Heart right ventricle (tissue), 16 donors: ENCODE data around the gene TMEM259. TPM values are rescaled to one million over a fixed set of nuclear protein-coding genes. Genes with fewer than 3 reads are reported as not detected.
"Not testable (repeated sequence)": the region's sequence is repeated elsewhere in the genome, so short reads cannot be mapped to it uniquely, and the experiment has no call there.

Experiments
- ATAC-seq, 8 donors: fragments of 200-7000 bp; cut with Tn5 transposase; one replicate each; pipeline ENCODE4 v1.9.1; 2020; ENCODE audit warnings: mild to moderate bottlenecking in 8 of 8, moderate library complexity in 8 of 8, moderate number of reproducible peaks in 1 of 8
- DNase-seq, 2 donors: peaks; one replicate each; pipeline ENCODE4 v3.0.0-alpha.2; 2020
- H3K27ac ChIP-seq, 10 donors: fragments of 200-600 bp; sonication (generic) in 2 of 10; one replicate each; pipeline versions ENCODE4 v1.5.0 to v1.8.0; 2020 to 2022; ENCODE audit warnings: mild to moderate bottlenecking in 3 of 10
- H3K27me3 ChIP-seq, 7 donors: fragments of 200-600 bp; one replicate each; pipeline ENCODE4 v1.8.0; 2021 to 2022; ENCODE audit warnings: mild to moderate bottlenecking in 2 of 7
- H3K36me3 ChIP-seq, 9 donors: fragments of 200-600 bp; sonication (generic) in 1 of 9; one replicate each; pipeline versions ENCODE4 v1.5.0 to v1.8.0; 2020 to 2022; ENCODE audit warnings: mild to moderate bottlenecking in 2 of 9
- H3K4me1 ChIP-seq, 9 donors: fragments of 200-600 bp; sonication (generic) in 1 of 9; one replicate each; pipeline versions ENCODE4 v1.5.0 to v1.8.0; 2020 to 2022; ENCODE audit warnings: mild to moderate bottlenecking in 4 of 9
- H3K4me3 ChIP-seq, 10 donors: fragments of 200-600 bp; sonication (generic) in 2 of 10; one replicate each; pipeline versions ENCODE4 v1.5.0 to v1.8.0; 2020 to 2022; ENCODE audit warnings: mild to moderate bottlenecking in 7 of 10, moderate library complexity in 2 of 10
- H3K9me3 ChIP-seq, 11 donors: fragments of 200-600 bp in 10 of 11; sonication (generic) in 2 of 11; one replicate each; pipeline versions ENCODE4 v1.5.0 to v1.8.0; 2013 to 2022; ENCODE audit warnings: mild to moderate bottlenecking in 2 of 11, control low read depth in 1 of 11, moderate library complexity in 1 of 11
- CTCF ChIP-seq, 9 donors: fragments of 200-600 bp; sonication (generic) in 2 of 9; IDR thresholded peaks; one replicate each; pipeline versions ENCODE4 v1.5.0 to v1.8.0; 2021 to 2022; ENCODE audit warnings: antibody characterized with exemption in 9 of 9, mild to moderate bottlenecking in 5 of 9, moderate library complexity in 1 of 9
- WGBS, 2 donors: extraction: QIAGEN DNeasy Blood & Tissue Kit; methylation state at CpG; one replicate each; pipeline ENCODE4 v1.1.7; 2013; ENCODE audit warnings: inconsistent platforms in 1 of 2; 5-methylcytosine and 5-hydroxymethylcytosine counted together
- intact Hi-C, 10 donors: fragments of 100-400 bp; cut with DNase I; formaldehyde crosslinking; loops; one replicate each; pipeline versions ENCODE4 v1.11.1 to v1.14.2; 2022
- polyA plus RNA-seq, 2 donors: library from polyadenylated mRNA; stranded (reverse); fragments of 200-250 nt; gene quantifications; one replicate each; pipeline ENCODE4 v1.2.3, GENCODE V29; 2013
- total RNA-seq, 10 donors: library from RNA; stranded (reverse); fragmentation: NEBNext Ultra II Directional in 3 of 10; extraction: Animal tissue kit (Norgen Biotek cat#: 25700) in 3 of 10; gene quantifications; one replicate each; pipeline versions ENCODE4 v1.2.1 to v1.2.4, GENCODE V29; 2021 to 2023
- donor health status: Arrhythmogenic right ventricular cardiomyopathy.
- donor health status: ischemic (EF 13 %, LVEDD 7.1; RV severe dilation, severe dysfunction).
- donor health status: healthy with polysubstance abuse.
- donor health status: DM: no; HTN: yes; CAD: no.
- donor health status: DM: no; HTN: no; CAD: no.
- donor health status: ischemic (EF 25% LVEDD 6.9; RV normal size, moderate dysfunction).
- donor health status: ischemic (EF 25% LVEDD 5.7; RV mildly dilated, moderate dysfunction).
- donor health status: healthy.
- donor health status: DM: yes; HTN: yes; CAD: no.
- donor health status: Ischemic cardiomyopathy.
- donor health status: ischemic (EF 35%, LVEDD 5.7; RV mildly dilated, moderate dysfunction).
- donor health status: nonischemic (EF 11% LVEDD 7.7; RV severe dilation, severe dysfunction).
- donor health status: DM: yes; HTN: yes; CAD: no.
- donor health status: PGD.
- donor health status: ischemic (EF 29% LVEDD 5.4; RV normal size, mild dysfunction).
- donor health status: nonischemic (EF 23%, LVEDD 6.1; RV moderate dilation, normal function).

TMEM259 gene
- total and polyA plus RNA-seq, 12 donors = 94.3 to 289 (median 114) TPM

DNA sequence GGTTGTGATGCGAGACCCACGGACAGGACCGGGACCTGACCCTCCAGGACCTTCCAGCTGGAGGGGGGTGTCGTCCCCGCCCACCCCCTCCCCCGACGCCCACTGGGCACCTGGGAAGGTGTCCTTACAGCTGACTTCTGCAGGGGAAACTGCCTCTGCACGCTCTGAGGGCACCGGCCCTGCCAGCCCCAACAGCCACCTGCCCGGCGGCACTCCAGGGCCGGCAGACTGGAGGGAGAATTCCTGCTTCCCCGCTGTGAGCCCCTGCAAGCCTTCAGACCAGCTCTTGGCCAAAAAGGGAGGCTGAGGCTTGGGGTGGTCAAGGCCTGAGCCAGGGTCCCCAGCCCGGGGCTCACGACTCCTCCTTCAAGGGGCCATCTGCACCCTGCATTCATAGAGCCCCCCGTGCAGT is 6.7 kb upstream of the TMEM259 start:
- Histone ChIP-seq H3K4me3 (peak overlapping the region; percentile 63 to 97 (median 90)), H3K4me1 (peaks cover 12 to 46% (median 34%) of the 10 kb centered on the region in 9 donors), H3K27me3 (no peaks in the 10 kb centered on the region), H3K36me3 (peaks cover 0 to 33% (median 7%) of the 10 kb centered on the region in 9 donors), H3K9me3 (no peaks in the 10 kb centered on the region), H3K27ac (peak overlapping the region; percentile 50 to 99 (median 97))
- DNase-seq = peak in 1 of 2 donors; percentile 22
- TF ChIP-seq CTCF (IDR thresholded peaks at IDR 0.05) = no peak
- ATAC-seq = peak in 5 of 8 donors; percentile 4 to 13 (median 5)
- 4 to 7% methylated on average over 15 to 16 of the region's 16 CpGs for WGBS, 2 donors
- intact Hi-C loops = loop anchor here in 1 of 10 donors (5.0 kb wide), 1 partner anchor 75 kb away; the partner anchor contains the start of gene GPX4

- H3K4me1 ChIP-seq = peaks cover 12 to 53% (median 41%) of the 10 kb centered on the region in 9 donors
- intact Hi-C loops = loop anchor here in 1 of 10 donors (5.0 kb wide), 1 partner anchor 75 kb away; the partner anchor contains the start of gene GPX4
- no peak for DNase-seq
These were observed 6.1 kb upstream of the TMEM259 start for GRCh38 chr19:1026783-1027649.

GRCh38 chr19:1025960-1026782 is 5.2 kb upstream of the TMEM259 start, which contains the start of gene CNN2:
CNN2 (plus strand) TSS chr19:1026608; CDS start chr19:1026662, 54 bp downstream.
- intact Hi-C loops = loop anchor here in 1 of 10 donors (5.0 kb wide), 1 partner anchor 76 kb away; the partner anchor contains the start of gene GPX4
- Histone ChIP-seq H3K4me3 (peak within 1 kb of the TSS; percentile 63 to 97 (median 90)), H3K4me1 (peaks cover 14 to 61% (median 45%) of the 10 kb centered on the region in 9 donors), H3K36me3 (peaks cover 0 to 18% (median 0%) of the 10 kb centered on the region in 9 donors), H3K27ac (peak within 1 kb of the TSS; percentile 86 to 99 (median 97)), H3K27me3 (no peaks in the 10 kb centered on the region), H3K9me3 (no peaks in the 10 kb centered on the region)
- 5% methylated on average over 63 of the region's 63 CpGs for WGBS, 2 donors
- ATAC-seq = peak; percentile 55 to 89 (median 77)
- DNase-seq = peak; percentile 78 to 82
- no peak for TF ChIP-seq CTCF (IDR thresholded peaks at IDR 0.05)

More at GRCh38 chr19:1026783-1027649, 6.1 kb upstream of the TMEM259 start:
- no peaks in the 10 kb centered on the region for H3K9me3 ChIP-seq
- H3K27me3 ChIP-seq = no peaks in the 10 kb centered on the region
- TF ChIP-seq CTCF (IDR thresholded peaks at IDR 0.05) = no peak
- WGBS, 2 donors = 1 to 3% methylated on average over 35 to 36 of the region's 36 CpGs
- peak overlapping the region; percentile 63 to 97 (median 90) for H3K4me3 ChIP-seq
- ATAC-seq = peak in 7 of 8 donors; percentile 0 to 15 (median 9)
- peaks cover 0 to 27% (median 2%) of the 10 kb centered on the region in 9 donors for H3K36me3 ChIP-seq
- peak overlapping the region; percentile 86 to 99 (median 97) for H3K27ac ChIP-seq

GRCh38 chr19:1025080-1025479 is 4.2 kb upstream of the TMEM259 start:
- not testable (repeated sequence) for H3K9me3 ChIP-seq, ATAC-seq, H3K4me3 ChIP-seq, DNase-seq, H3K36me3 ChIP-seq, H3K27me3 ChIP-seq
- Histone ChIP-seq H3K27ac (peak overlapping the region in 4 of 10 donors; percentile 95 to 99 (median 98)), H3K4me1 (peaks cover 14 to 62% (median 45%) of the 10 kb centered on the region in 9 donors)
- intact Hi-C loops = loop anchor here in 1 of 10 donors (5.0 kb wide), 1 partner anchor 77 kb away; the partner anchor contains the start of gene GPX4
- 93 to 95% methylated on average over 6 of the region's 6 CpGs for WGBS, 2 donors

DNA sequence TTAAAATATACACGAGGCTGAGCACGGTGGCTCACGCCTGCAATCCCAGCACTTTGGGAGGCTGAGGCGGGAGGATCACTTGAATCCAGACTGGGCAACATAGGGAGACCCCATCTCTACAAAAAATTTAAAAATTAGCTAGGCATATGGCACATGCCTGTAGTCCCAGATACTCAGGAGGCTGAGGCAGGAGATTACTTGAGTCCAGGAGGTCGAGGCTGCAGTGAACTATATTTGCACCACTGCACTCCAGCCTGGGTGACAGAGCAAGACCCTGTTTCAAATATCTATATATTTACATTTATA is 2.9 kb upstream of the TMEM259 start:
- not testable (repeated sequence) for H3K36me3 ChIP-seq, ATAC-seq, H3K27me3 ChIP-seq, DNase-seq, H3K9me3 ChIP-seq, H3K4me3 ChIP-seq
- intact Hi-C loops = loop anchor here in 4 of 10 donors (5.0 kb wide), 2 partner anchors 73 to 78 kb away; partner anchors contain the start of genes GPX4 (in 3 of the 4) and POLR2E (in 1 of the 4)
- WGBS, 2 donors = 76 to 83% methylated on average over 5 of the region's 5 CpGs
- Histone ChIP-seq H3K4me1 (peaks cover 24 to 64% (median 47%) of the 10 kb centered on the region in 9 donors), H3K27ac (peak overlapping the region in 4 of 10 donors; percentile 89 to 97 (median 91))
